ENCODE measurements around the gene VILL.
A peak's percentile ranks its signal among the peaks of the same experiment; 100 is the strongest.
"Not testable (repeated sequence)": the region's sequence is repeated elsewhere in the genome, so short reads cannot be mapped to it uniquely, and the experiment has no call there.

Gene VILL

GRCh38 chr3:38036286-38036685 lies 45.7 kb downstream of the VILL start:
- DNase-seq (ENCODE audit: low read depth): no peak

- no peak for DNase-seq (ENCODE audit: low read depth)
Measured at GRCh38 chr3:38036906-38037305, 46.3 kb downstream of the VILL start.

GRCh38 chr3:38038447-38038911 lies 47.9 kb downstream of the VILL start:
- DNase-seq (ENCODE audit: low read depth): peak; percentile 18

GRCh38 chr3:38039101-38039898 lies 48.7 kb downstream of the VILL start, which contains the start of gene DLEC1:
DLEC1 (plus strand) TSS chr3:38039208; CDS start chr3:38039226, 18 bp downstream.
- peak; percentile 67 for DNase-seq (ENCODE audit: low read depth)

GRCh38 chr3:38039899-38040261 lies 49.3 kb downstream of the VILL start:
- DNase-seq (ENCODE audit: low read depth): peak; percentile 45

GRCh38 chr3:38040401-38040800 lies 49.8 kb downstream of the VILL start:
- DNase-seq (ENCODE audit: low read depth): no peak

GRCh38 chr3:38043486-38043885 lies 52.9 kb downstream of the VILL start:
- no peak for DNase-seq (ENCODE audit: low read depth)

GRCh38 chr3:38046027-38046426 lies 55.4 kb downstream of the VILL start:
- no peak for DNase-seq (ENCODE audit: low read depth)

- DNase-seq (ENCODE audit: low read depth): no peak
Measured at GRCh38 chr3:38046821-38047220, 56.2 kb downstream of the VILL start.

- DNase-seq (ENCODE audit: low read depth): no peak
Measured at GRCh38 chr3:38047896-38048295, 57.3 kb downstream of the VILL start.

- no peak for DNase-seq (ENCODE audit: low read depth)
Measured at GRCh38 chr3:38049358-38050126, 59.0 kb downstream of the VILL start.

- DNase-seq (ENCODE audit: low read depth): no peak
Measured at GRCh38 chr3:38051131-38051530, 60.5 kb downstream of the VILL start.

- DNase-seq (ENCODE audit: low read depth): not testable (repeated sequence)
Measured at GRCh38 chr3:38053286-38053685, 62.7 kb downstream of the VILL start.

GRCh38 chr3:38053813-38054498 lies 63.4 kb downstream of the VILL start:
- not testable (repeated sequence) for DNase-seq (ENCODE audit: low read depth)

- no peak for DNase-seq (ENCODE audit: low read depth)
Measured at GRCh38 chr3:38054499-38055001, 64.0 kb downstream of the VILL start.

All from stimulated activated CD8-positive, alpha-beta memory T cell treated with anti-CD3 and anti-CD28 coated beads, Interleukin-12 subunit alpha, Interleukin-12 subunit beta, amount 100 ng/mL, for 1 hour (primary cell).